Subcutaneous adipose tissue (tissue), 4 donors: ENCODE results near the gene PGA3. TPM values are rescaled to one million over a fixed set of nuclear protein-coding genes. Genes with fewer than 3 reads are reported as not detected.
"Not testable (repeated sequence)": the region's sequence is repeated elsewhere in the genome, so short reads cannot be mapped to it uniquely, and the experiment has no call there.

Experiments
- total RNA-seq, 4 donors: library from RNA; depleted of rRNA; stranded (reverse); fragments of >200 nt; gene quantifications; one replicate each; pipeline ENCODE4 v1.1.0, GENCODE V29; 2016
- TF ChIP-seq, protein P1 (sequence below): fragments of 450-650 bp; IDR thresholded peaks from one replicate; pipeline ENCODE4 v1.5.1; 2016; ENCODE audit warnings: low read depth, mild to moderate bottlenecking, control low read depth, antibody characterized with exemption, moderate library complexity

The PGA3 gene
- total RNA-seq, 4 donors from 2014 or later = 4.4 to 46.1 (median 45.4) TPM; not detected in 1

DNA sequence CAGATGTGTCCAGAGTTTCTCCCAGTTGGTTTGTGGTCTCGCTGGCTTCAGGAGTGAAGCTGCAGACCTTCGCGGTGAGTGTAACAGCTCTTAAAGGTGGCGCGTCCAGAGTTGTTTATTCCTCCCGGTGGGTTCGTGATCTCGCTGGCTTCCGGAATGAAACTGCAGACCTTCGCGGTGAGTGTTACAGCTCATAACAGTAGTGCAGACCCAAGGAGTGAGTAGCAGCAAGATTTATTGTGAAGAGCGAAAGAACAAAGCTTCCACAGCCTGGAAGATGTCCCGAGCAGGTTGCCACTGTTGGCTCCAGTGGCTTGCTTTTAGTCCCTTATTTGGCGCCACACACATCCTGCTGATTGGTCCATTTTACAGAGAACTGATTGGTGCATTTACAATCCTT is 1.8 kb upstream of the PGA3 start:
- TF ChIP-seq, protein P1, sequence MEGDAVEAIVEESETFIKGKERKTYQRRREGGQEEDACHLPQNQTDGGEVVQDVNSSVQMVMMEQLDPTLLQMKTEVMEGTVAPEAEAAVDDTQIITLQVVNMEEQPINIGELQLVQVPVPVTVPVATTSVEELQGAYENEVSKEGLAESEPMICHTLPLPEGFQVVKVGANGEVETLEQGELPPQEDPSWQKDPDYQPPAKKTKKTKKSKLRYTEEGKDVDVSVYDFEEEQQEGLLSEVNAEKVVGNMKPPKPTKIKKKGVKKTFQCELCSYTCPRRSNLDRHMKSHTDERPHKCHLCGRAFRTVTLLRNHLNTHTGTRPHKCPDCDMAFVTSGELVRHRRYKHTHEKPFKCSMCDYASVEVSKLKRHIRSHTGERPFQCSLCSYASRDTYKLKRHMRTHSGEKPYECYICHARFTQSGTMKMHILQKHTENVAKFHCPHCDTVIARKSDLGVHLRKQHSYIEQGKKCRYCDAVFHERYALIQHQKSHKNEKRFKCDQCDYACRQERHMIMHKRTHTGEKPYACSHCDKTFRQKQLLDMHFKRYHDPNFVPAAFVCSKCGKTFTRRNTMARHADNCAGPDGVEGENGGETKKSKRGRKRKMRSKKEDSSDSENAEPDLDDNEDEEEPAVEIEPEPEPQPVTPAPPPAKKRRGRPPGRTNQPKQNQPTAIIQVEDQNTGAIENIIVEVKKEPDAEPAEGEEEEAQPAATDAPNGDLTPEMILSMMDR = no peak

DNA sequence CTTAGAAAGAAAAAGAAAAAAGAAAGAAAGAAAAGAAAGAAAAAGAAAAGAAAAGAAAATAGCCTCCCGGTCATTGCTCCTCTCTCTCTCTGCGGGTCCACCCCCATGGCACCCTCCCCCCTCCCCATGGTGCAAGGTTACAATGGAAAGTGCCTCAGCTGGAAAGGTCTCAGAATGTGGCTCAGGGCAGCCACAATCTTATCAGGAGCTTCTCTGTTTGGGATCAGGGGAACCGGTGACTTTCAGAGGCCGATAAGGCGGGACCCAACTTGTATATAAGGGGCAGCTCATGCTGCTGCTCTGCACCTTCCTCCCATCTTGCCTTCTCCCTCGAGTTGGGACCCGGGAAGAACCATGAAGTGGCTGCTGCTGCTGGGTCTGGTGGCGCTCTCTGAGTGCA is 18.7 kb downstream of the PGA3 start, which contains the start of gene PGA4:
Gene PGA4, plus strand, starts transcription at position 301 of the 400 bp plus-strand sequence. Its CDS starts 54 bp downstream, at position 355.
- TF ChIP-seq, protein P1 = not testable (repeated sequence)

DNA sequence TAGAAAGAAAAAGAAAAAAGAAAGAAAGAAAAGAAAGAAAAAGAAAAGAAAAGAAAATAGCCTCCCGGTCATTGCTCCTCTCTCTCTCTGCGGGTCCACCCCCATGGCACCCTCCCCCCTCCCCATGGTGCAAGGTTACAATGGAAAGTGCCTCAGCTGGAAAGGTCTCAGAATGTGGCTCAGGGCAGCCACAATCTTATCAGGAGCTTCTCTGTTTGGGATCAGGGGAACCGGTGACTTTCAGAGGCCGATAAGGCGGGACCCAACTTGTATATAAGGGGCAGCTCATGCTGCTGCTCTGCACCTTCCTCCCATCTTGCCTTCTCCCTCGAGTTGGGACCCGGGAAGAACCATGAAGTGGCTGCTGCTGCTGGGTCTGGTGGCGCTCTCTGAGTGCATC is 37.6 kb downstream of the PGA3 start, which contains the start of gene PGA5:
Gene PGA5, plus strand, starts transcription at position 301 of the 400 bp plus-strand sequence. Its CDS starts 52 bp downstream, at position 353.
- TF ChIP-seq, protein P1 = not testable (repeated sequence)

DNA sequence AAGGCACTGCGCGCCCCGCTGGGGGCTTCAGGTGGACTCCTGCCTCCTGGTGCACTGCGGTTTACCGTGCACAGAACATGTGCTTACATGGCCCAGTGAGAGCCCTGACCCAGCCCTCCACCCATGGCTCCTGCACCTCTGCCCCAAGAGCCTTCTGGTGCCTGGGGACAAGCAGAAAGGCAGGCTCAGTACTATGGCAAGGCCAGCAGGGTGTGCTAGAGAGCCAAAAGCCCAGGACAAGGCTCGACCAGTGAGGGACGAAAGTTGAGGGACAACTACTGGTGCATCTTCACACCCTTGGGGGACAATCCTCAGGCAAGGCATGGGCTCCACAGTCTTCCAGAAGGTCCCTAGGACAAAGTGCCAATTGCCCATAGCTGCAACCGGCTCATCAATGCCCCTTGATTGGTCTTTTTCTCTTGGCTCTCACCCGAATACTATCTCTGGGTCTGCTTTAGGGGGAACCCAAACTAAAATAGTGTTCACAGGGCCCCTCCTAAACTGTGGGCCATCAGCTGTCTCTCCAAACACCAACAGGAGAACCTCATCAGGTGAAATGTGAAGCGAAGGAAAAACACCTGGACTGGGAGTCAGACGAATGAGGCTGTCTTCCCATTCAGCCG is 51.2 kb downstream of the PGA3 start:
- TF ChIP-seq, protein P1 = no peak

DNA sequence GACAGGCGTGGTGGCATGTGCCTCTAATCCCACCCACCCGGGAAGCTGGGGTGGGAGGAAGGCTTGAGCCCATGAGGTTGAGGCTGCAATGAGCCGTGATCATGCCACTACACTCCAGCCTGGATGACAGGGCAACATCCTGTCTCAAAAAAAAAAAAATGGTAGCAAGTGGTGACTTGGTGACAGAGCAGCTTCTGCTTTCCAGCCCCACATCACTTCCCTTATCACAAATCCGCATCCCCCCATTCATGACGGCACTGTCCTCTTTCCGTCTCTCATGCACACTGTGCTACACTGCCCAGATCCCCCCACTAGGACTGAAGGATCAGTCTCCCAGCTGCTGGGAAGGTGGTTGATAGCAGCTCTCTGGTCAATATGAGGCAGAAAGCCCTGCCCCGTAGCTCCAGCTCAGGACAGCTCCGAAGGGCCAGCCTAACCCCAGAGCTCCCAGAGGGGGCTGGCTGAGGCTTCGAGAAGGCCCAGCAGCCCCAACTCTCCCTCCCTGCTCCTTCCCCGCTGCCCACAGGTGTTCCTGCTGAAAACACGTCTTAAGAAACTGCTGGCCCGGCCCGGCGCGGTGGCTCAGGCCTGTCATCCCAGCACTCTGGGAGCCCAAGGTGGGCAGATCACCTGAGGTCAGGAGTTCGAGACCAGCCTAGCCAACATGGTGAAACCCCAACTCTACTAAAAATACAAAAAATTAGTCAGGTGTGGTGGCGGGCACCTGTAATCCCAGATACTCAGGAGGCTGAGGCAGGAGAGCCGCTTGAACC is 53.6 kb downstream of the PGA3 start:
- TF ChIP-seq, protein P1 = no peak

DNA sequence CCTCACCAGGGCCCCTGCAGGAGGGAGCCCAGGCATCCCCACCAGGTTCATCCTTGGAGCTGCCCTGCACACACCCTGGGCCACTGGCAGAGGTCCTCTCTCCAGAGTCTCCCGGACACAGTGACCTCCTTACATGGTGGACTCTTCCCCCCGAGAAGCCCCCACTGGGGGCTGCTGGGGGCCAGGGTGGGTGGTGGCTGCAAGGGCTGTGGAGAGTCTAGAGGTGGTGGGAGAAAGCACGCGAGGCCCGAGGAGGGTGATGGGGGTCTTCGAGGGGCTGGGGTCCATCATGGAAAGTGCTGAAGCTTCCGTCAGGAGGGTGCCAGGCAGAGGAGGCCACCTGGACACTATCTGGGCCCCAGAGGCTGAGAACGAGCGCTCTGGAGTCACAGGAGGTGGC is 55.2 kb downstream of the PGA3 start:
- TF ChIP-seq, protein P1 = no peak

DNA sequence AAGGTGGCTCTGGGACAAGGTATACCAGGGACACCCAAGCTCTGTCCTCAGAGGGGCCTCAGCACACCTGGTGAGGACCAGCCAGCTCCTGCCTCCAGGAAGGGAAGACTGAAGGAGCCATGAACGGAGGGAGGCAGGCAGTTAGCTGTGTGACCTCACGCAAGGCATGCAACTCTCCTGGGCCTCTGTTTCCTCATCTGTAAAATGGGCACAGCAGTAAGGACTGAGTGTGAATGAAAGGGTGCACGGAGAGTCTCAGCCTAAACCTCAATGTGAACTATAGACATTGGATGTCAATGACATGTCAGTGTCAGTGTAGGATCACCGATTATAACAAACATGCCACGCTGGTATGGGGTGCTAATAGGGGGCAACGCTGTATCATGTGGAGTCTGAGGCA is 56.0 kb downstream of the PGA3 start:
- TF ChIP-seq, protein P1 = no peak
